GM13977 (cell line): ENCODE measurements around the gene SLC13A5.

Experiments used
- DNase-seq: peaks from one replicate; pipeline ENCODE4 v3.0.0; 2012; ENCODE audit warnings: low spot score
- in situ Hi-C: fragments of 300-500 bp; cut with MboI; formaldehyde crosslinking; loops from one replicate; pipeline ENCODE4 v1.12.0; 2022; ENCODE audit warnings: low sequenced_read_pairs, low pct_unique_long_range_greater_than_20kb, mixed read lengths, inconsistent platforms; ENCODE audit not compliant: unreplicated experiment
- TF ChIP-seq, protein P1 (sequence below): IDR thresholded peaks from 2 replicates; pipeline ENCODE4 v1.5.1; 2012; ENCODE audit warnings: mild to moderate bottlenecking, control low read depth; ENCODE audit not compliant: insufficient read depth; ENCODE audit errors: extremely low read depth, missing control alignments

SLC13A5 gene

DNA sequence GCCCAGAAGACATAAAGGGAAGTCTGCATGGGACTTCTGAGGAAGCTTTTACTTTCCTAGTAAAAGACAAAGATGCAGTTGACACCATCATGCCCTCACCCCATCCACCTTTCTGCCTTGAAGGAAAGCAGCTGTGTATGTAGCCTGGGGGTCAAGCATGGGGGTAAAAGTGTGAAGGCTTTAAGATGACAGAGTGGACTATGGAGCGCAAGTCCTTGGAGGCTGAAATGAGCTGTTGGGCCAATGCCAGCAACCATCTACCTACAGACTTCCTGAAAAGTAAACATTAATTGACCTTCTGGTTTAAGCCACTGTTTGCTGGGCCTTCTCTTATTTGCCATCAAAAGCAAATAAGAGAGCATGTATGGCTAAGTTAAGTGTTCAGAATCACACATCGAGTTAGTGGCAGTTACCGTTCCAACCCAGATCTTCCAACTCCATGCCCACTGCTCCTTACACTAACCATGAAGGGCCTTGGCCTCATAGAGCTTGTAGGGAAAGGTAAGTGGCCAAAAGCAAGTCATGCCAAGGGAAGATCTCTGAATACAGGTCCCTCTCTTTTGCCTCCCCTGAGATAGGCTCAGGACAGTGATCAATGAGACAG lies 30.0 kb downstream of the SLC13A5 start:
- no peak for DNase-seq
- TF ChIP-seq, protein P1, sequence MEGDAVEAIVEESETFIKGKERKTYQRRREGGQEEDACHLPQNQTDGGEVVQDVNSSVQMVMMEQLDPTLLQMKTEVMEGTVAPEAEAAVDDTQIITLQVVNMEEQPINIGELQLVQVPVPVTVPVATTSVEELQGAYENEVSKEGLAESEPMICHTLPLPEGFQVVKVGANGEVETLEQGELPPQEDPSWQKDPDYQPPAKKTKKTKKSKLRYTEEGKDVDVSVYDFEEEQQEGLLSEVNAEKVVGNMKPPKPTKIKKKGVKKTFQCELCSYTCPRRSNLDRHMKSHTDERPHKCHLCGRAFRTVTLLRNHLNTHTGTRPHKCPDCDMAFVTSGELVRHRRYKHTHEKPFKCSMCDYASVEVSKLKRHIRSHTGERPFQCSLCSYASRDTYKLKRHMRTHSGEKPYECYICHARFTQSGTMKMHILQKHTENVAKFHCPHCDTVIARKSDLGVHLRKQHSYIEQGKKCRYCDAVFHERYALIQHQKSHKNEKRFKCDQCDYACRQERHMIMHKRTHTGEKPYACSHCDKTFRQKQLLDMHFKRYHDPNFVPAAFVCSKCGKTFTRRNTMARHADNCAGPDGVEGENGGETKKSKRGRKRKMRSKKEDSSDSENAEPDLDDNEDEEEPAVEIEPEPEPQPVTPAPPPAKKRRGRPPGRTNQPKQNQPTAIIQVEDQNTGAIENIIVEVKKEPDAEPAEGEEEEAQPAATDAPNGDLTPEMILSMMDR = no peak
- in situ Hi-C loops = no loop called here

DNA sequence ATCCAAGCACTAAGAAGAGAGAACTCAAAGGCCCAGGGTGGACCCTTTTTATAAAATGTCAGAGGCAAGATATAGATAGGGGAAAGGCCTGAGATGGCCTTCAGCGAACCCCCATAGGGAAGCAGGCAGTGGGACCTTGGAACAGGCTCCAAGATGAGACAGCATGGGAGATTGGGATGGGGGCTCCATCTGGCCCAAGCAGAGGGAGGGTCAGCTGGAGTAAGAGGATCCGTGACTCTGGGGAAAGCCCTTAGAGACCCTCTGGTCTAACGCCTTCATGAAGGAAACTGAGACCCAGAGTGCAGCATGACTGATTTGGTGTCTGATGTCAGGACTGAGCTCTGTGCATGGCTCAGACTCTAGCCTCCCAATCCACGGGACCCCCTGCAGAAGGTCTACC lies 30.8 kb downstream of the SLC13A5 start:
- no peak for DNase-seq
- TF ChIP-seq, protein P1 = no peak
- in situ Hi-C loops = no loop called here

DNA sequence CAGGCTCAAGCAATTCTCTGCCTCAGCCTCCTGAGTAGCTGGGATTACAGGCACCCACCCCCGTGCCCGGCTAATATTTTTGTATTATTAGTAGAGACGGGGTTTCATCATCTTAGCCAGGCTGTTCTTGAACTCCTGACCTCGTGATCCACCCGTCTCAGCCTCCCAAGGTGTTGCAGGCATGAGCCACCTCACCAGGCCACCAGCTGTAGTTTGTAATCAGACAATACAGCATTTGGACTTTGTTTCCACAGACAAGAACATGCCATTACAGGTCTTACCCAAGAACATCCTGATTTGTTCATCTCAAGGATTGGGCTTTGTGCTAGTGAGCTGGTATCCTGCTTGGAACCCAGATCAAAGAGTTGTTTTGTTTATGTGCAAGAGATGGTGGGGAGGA lies 31.5 kb downstream of the SLC13A5 start:
- TF ChIP-seq, protein P1 = no peak
- in situ Hi-C loops = no loop called here
- no peak for DNase-seq

DNA sequence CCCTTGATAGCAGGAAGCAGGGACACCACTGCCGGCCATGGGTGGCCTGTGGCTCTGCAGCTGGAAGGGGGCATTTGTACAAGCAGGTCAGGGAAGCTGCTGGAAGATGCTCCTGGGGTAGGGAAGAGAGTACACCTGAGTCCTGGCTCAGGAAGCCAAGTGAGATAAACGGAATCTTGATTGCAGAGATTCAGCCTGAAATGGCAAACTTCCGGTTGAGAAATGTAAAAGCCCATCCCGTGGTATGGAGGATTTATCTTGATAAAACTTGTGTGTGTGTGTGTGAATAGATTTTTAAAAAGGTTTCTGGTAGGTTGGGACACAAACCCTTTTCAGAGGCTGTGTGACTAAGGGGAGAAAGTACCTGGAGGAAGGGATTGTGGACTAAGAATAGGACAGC lies 32.0 kb downstream of the SLC13A5 start:
- TF ChIP-seq, protein P1 = no peak
- no peak for DNase-seq
- in situ Hi-C loops = no loop called here

DNA sequence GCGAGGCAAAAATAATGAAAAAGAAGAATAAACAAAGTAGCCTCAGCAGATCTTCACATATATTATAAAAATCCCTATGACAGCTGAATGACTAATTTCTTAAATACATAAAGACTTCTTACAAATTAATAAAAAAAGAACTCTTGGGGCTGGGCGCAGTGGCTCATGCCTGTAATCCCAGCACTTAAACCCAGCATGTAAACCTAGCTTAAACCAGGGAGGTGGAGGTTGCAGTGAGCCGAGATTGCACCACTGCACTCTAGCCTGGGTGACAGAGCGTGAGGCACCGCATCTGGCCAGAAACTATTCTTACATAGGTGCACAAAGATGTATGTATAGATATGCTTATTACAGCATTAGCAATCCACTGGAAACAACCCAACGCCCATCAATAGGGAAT lies 33.9 kb downstream of the SLC13A5 start:
- TF ChIP-seq, protein P1 = no peak
- in situ Hi-C loops = no loop called here
- no peak for DNase-seq

DNA sequence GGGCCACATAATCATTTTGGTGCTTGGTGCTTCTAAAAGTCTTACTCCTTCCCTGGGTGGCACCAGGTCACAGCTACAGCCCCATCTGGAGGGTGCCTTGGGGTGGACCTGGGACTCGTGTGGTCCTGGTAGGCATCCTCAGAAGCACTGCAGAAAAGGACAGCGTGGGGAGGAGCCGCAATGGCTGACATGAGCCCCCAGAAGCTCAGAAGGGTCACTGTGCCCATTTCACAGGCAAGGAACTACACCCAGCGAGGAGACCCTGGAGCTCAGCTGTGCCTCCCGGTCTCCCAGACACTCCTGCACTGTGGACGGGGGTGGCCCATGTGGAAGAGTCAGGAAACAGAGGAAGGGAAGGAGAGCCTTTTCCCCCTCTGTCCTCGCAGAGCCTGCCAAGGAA lies 35.2 kb downstream of the SLC13A5 start:
- in situ Hi-C loops = no loop called here
- no peak for DNase-seq
- TF ChIP-seq, protein P1 = no peak
